Right renal pelvis (tissue), 4 donors: ENCODE data around the gene GPR39. TPM values are rescaled to one million over a fixed set of nuclear protein-coding genes. Genes with fewer than 3 reads are reported as not detected.
A peak's percentile ranks its signal among the peaks of the same experiment; 100 is the strongest.
"Not testable (repeated sequence)": the region's sequence is repeated elsewhere in the genome, so short reads cannot be mapped to it uniquely, and the experiment has no call there.

Experiments
- DNase-seq, 4 donors: peaks; one replicate each; pipeline ENCODE4 v3.0.0-alpha.2; 2013; ENCODE audit warnings: low read depth in 4 of 4, low spot score in 3 of 4, missing footprints in 1 of 4
- polyA plus RNA-seq, 4 donors: library from polyadenylated mRNA; unstranded; fragments of 120-200 nt; gene quantifications; one replicate each; pipeline ENCODE4 v1.2.1, GENCODE V29; 2013; ENCODE audit not compliant: insufficient read length in 4 of 4

Gene GPR39
- polyA plus RNA-seq: 1 to 10 TPM; 3.4 to 4.2 (median 3.6) TPM

DNA sequence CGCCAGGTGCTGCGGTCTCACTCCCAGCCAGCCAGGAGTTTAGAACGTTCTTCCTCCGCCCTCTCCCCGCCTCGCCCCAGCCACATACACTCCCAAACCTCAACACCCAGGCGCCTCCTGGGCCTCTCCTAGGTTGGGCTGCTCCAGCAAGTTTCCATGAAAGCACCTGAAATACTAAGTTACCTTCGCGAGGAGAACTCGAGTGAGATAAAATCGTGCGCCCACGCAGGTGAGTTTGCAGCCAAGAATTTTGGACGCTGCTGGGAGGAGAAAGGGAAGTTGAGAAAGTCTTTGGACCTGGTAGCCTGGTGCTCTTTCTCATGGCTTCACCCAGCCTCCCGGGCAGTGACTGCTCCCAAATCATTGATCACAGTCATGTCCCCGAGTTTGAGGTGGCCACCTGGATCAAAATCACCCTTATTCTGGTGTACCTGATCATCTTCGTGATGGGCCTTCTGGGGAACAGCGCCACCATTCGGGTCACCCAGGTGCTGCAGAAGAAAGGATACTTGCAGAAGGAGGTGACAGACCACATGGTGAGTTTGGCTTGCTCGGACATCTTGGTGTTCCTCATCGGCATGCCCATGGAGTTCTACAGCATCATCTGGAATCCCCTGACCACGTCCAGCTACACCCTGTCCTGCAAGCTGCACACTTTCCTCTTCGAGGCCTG lies at the start of gene GPR39:
Gene GPR39 (plus strand): TSS at position 83 of the 673 bp plus-strand sequence.
- DNase-seq: peak in 1 of 4 donors; percentile 5

DNA sequence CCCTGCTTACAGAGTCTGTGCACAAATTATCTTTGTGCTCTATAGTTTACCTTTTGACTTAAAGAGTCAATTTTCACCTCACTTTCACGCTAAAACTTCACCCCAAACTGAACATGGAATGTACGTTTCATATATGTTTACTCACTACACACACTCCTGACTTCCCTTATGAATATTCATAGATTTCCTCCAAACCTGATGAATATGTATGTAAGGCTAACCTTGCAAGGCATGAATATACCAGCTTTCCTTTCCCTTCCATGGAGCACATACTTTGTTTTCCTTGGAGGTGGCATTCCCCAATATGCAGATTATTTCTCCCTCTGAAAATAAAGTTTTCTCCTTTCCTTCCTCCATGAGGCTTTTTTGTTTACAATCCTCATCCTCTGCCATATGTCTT lies 48.4 kb upstream of the GPR39 start:
- no peak for DNase-seq

DNA sequence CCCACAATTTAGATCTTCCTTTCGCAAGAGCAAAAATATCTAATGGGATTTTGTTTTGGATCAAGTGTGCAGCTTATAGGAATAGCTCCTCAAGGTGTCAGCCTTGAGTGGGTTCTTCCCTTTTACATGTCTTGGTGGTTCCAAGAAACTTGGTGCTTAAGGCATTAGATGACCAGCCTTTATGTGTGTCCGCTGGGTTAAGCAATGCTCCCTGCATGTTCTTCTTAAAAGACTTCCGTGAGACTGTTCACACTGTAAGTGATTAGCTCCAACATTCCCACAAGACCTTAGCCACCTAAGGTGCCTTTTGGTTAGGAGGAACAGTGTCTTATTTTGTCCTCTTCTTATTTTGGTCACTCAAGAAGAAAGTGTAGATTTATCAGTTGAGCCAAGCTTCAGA lies 44.3 kb upstream of the GPR39 start:
- DNase-seq: no peak

DNA sequence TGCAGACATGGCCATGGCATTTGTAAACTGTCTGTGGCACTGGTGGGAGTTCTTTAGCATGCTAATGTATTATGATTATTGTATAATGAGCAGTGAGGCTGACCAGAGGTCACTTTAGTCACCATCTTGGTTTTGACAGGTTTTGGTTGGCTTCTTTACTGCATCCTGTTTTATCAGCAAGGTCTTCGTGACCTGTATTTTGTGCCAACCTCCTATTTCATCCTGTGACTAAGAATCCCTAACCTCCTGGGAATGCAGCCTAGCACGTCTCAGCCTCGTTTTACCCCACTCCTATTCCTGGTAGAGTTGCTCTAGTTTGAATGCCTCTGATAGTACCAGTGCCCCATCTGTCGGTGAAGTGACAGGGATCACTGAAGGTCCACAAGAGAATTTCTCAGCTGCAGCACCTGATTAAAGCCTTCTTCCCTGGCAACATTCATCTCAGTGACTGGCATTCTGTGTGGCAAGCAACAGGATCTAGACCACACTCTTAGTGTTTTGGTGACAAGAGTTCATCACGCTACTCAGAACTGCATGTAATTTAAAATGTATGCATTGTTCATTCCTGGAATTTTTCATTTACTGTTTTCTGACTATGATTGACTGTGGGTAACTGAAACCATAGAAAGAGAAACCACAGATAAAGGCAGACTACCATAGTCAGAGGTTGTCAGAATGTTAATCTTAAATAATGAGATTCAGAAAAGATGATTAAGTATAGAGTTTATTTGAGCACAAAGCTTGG lies 43.0 kb upstream of the GPR39 start:
- no peak for DNase-seq

DNA sequence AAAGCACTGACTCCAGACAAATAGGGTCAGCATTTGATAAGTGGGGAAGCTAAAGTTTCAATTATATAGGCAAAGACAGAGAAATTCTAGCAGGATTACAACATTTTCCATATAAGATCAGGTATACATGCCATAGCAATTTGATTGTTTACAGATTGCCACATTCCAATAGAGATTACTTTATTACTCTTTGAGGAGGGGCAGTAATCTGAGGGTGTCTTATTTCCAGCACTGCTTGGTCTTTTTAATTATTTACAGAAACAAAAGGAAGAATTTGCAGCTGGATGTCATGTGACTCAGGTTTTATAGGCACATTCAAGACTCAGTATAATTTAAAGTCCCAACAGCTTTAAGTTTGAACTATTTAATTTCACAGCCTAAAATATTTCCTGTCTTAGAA lies 42.5 kb upstream of the GPR39 start:
- DNase-seq: no peak

DNA sequence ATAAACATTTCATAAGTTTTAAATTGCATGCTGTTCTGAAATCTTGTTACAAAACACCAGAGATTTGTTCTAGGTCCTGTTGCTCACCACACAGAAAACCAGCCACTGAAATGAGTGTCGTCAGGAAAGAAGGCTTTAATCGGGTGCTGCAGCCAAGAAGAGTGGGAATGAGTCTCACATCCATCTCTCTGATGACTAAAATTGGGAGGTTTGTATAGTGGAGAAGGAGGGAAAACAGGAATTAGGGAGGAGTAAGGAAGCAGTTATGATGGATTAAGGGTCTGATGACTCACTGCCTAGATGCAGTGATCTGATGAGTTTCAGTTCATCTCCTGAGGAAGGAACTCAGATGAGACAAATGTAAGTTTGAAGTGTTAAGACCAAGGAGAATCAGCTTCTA lies 42.1 kb upstream of the GPR39 start:
- DNase-seq: no peak

DNA sequence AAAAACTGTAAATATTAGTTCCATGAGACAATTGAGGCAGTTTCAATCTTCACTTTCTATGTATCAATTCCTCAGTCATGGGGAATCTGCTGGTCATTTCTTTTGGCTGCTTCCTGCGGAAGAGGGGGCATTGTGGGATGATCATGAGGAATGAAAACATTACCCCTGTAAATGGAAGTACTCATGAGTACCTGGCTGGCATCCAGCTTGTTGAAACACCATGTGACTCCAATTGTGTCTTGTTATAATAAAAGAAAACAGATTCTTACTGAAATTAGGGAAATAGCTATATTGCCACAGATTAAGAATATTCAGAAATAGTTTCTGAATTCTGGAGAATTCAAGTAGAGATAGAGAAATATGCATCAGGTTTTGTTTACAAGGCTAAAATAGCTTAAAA lies 41.6 kb upstream of the GPR39 start:
- DNase-seq: no peak

DNA sequence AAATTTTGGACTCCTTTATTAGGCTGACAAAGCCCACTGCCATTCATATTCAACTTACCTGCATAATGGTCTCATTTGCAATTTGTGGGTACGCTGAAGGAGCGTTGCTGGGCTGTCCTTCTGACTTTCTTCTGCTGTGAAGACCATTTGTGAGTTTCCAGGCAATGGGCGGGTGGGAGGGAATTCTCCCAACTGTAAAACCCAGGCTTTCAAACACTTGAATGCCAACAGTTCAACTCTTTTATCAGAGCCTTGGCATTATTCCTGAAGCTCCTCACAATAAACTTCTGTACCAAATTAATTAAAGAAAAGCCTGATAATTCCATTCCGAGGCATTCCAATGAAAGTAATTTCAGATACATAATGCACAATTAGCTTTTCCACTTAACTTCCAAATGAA lies 35.2 kb upstream of the GPR39 start:
- no peak for DNase-seq

DNA sequence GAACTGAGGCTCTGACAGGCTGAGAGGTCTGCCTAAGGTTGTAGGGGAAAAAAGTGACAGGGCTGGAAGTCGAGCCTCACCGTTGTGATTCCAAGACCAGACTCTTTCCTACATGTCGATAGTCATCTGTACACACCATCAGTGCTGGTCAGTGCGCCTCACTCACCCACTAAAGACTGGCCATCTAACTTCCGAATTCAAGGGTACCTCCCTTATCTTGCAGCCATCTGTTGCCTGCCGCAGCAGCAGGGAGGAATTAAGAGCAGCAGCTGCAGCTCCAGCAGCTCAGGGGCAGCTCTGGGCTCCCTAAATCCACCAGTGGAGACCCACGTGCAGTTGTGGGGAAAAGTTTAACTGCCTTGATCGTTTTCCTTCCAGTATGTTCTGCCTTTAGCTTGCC lies 32.6 kb upstream of the GPR39 start:
- no peak for DNase-seq

DNA sequence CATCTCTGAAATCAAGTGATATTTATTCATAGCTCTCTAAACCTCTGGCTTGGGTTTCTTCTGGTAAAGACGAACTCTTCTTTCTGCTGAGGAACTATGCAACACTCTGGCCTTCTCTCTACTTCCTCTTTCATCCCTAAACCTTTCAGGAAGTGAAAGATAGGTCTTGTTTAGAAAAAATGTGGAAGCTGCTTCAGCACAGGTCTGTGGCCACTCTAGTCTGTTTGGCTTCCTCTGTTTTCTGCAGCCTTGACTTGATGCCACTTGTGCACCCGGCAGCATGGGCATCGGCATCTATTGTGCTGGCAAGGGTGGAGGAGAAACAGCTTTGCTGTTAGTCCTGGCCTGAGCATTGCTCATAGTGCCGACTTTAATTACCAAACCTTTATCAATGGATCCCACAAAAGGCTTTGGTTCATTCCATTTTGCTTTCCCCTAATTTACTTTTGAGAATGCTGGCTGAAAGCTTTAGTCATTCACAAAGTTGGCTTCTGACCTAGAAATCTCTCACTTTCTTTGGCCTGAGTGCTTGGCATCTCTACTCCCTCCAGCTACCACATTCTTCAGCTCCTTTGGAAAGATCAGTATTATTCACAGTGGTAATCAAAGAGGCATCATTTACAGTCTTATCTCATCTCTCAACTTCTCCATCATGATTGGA lies 32.0 kb upstream of the GPR39 start:
- DNase-seq: no peak

DNA sequence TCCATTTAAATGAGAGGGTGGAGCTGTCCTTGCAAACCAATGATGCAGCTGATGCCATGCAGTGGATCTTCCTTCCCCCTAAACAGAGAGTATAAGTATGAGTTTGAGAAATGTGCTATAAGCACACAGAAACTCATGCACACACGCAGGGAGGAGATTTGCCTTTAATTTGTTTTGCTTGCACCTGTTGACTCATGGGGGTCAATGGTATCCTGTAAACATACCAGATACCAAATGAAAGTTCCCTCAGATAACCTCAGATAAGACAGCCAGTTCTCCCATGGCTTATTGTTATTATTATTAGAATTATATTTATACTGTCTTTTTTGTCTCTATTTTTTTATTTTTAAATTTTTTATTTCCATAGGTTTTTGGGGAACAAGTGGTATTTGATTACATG lies 29.5 kb upstream of the GPR39 start:
- no peak for DNase-seq

DNA sequence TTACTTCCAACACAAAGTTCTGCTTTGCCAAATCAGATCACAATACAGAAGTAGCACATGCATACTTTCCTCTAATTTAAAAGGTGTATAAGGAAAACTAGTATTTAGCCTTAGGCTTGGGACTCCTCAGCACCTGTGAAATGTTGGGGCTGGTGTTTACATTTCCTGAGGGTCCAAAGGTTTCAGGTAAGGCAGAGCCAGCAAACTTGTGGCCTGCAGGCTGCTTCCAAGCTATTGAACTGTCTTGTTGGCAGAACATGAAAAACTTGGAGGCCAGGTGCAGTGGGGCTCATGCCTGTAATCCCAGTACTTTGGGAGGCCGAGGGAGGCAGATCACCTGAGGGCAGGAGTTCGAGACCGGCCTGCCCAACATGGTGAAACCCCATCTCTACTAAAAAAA lies 26.5 kb upstream of the GPR39 start:
- DNase-seq: no peak

DNA sequence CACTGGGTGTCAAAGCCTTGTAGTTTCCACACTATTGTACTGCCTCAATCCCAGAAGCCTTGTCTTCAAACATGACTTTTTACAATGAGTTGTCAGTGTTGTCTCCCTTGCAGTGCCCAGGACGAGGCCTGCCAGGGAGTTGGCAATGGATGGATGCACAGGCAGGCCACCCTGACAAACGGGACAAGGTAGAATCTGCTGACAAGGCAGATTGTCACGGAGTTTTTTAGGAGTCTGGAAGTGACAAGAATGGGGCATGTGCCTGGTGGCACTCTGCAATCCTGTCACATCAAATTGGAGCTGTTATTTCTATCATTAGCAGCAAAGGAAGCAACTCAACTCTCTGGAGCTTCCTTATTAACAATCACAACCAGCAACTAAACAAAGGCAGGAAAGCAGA lies 25.2 kb upstream of the GPR39 start:
- no peak for DNase-seq

DNA sequence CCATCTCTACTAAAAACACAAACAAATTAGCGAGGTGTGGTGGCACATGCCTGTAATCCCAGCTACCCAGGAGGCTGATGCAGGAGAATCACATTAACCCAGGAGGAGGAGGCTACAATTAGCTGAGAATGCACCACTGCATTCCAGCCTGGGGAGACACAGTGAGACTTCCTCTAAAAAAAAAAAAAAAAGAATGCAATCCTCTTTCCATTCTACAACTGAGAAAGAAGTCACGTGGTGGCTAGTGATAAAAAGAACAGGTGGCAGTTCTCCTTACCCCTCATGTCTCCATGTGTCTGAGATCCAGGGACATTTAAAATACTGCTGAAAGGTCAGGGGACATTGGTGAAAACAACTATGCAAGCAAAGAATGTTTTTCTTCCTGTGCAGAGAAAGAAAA lies 24.4 kb upstream of the GPR39 start:
- DNase-seq: peak in 1 of 4 donors; percentile 31

DNA sequence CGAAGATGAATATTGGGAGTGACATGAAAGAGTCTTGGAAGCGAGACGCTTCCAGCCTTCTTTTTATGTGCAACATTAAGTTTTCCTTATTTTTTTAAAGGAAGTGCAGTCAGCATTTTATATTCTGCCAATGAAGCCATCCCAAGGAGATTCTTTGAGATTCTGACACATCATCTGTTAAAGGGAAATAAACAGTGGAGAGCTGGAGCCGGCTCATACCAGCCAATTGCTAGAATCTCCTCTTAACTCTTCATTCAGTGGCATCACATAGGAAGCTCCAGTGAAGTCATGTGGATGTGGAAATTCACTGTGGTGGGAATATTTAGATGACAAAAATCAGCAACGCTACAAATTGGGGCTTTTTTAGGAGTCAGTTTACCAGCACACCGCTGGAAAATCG lies 23.7 kb upstream of the GPR39 start:
- DNase-seq: no peak

DNA sequence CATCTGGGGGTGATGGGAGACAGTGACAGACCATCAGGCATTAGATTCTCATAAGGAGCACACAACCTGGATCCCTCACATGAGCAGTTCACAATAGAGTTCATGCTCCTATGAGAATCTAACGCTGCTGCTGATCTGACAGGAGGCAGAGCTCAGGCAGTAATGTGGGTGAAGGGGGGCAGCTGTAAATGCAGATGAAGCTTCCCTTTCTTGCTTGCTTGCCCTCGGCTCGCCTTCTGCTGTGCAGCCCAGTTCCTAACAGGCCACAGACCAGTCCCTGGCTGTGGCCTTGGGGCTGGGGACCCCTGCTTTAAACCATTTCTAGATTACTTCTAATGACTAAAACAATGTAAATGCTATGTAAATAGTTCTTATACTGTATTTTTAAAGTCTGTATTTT lies 19.6 kb upstream of the GPR39 start:
- DNase-seq: not testable (repeated sequence)

DNA sequence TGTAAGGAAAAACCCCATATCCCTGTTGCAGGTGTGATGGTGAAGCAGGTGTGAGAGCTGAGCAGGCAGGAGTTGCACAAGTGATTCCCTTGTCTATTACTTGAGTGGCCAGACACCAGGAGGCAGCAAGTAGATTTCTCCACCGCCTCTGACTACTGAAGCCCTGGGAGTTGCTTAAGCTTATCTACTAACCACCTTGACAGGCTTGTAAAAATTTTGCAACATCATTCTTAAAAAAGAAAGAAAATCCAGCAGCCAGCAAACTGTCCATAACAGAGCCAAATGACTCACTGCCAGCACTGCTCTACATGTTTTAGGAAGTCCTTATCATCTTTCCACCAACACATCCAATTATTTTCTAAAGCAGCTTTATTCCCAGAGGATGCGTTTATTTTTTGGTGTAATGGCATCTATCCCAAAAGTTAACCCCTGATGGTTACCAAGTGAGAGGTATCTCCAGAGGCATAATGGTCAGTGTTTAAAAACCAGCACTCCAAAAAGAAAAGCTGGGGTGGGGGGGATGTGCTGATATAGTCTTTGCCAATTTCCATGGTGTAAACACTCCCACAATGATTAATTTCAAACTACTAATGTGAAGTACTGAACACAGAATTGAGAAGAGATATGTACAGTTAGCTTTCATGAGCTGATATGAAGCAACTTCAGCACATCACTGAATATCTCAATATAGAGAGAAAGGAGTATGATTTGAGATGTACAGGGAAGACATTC lies 16.3 kb upstream of the GPR39 start:
- no peak for DNase-seq

DNA sequence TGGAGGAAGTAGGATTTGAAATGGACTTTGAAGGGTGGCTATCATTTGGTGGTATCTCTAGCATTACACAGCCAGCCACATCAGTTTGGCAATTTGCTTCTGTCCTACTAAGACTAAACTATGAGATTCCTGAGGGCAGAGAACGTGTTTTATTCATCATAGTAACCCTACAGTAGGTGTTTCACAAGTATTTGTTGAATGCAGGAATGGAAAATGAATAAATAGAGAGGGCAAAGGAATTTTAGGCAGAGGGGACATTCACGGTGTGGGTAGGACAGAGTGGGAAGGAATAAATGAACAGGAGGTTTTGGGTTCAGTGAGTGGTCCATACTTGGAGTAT lies 15.7 kb upstream of the GPR39 start:
- no peak for DNase-seq

DNA sequence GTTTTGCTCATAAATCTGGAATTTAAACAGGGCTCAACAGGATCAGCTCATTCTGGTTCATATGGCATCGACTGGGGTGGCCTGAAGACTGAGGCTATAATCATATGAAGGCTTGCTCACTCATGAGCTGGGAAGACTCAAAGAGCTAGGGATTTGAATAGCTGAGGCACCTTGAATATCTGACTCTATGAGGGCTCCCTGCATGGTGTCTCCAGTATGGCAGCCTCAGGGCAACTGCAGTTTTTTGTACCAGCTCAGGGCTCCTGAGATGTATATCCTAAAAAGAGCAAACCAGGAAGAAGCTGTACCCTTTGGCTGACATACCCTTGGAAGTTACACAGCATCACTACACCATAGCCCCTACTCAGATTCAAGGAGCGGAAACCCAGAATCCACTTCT lies 15.3 kb upstream of the GPR39 start:
- no peak for DNase-seq

DNA sequence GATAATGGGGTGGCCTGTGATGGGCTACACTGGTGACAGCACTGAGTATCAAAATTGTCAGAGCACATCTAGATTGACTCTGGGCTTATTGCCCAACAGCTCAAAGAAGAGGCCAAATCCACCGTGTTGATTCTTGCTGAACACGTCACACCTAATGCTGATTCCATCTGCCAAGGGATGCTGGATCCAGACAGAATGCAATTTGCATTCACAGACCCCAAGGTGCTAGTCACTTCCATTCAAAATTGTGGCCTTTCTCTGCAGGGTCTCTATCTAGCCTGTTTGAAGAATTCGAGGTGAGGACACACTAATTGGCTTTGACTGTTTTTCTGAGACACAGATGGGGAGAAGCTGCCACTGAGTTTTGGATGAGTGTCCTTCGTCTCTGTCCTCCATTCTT lies 13.5 kb upstream of the GPR39 start:
- DNase-seq: no peak

DNA sequence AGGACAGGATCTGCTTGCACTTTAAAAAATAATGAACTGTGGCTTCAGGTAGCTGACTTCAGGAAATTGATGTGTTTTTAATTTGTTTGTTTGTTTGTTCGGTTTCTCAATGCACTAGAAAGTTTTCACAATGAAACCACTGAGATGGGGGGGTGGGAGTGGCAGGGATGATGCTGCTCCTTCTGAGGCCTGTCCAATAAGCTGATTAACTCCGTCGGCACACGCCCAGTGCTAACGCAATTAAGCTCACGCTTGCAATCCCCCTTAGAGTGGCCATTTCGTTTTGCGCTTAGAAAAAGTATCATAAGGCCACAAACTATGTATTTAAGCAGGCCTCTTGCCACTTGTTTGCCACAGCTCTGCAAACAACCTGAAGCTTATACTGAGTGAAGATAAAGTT lies 12.5 kb upstream of the GPR39 start:
- DNase-seq: no peak
